Mesendoderm (in vitro differentiated cells): ENCODE results near the gene ERP44.

ENCODE experiments used
- DNase-seq: peaks from one replicate; pipeline ENCODE4 v3.0.0; 2013
- H2AK5ac ChIP-seq: 2 replicates; pipeline ENCODE4 v1.6.1; 2013; ENCODE audit warnings: low read length, inconsistent platforms
- H2BK120ac ChIP-seq: 2 replicates; pipeline ENCODE4 v1.6.1; 2013; ENCODE audit warnings: low read depth, mild to moderate bottlenecking, low read length, moderate library complexity, mixed read lengths
- H2BK15ac ChIP-seq: replicated peaks from 2 replicates; pipeline ENCODE4 v1.6.1; 2013; ENCODE audit warnings: low read depth, mild to moderate bottlenecking, moderate library complexity
- H2BK5ac ChIP-seq: 2 replicates; pipeline ENCODE4 v1.6.1; 2013; ENCODE audit warnings: low read length, inconsistent platforms
- H3K18ac ChIP-seq: 2 replicates; pipeline ENCODE4 v1.6.1; 2013; ENCODE audit warnings: mild to moderate bottlenecking, low read length, mixed read lengths
- H3K23ac ChIP-seq: one replicate; pipeline ENCODE4 v1.6.1; 2013; ENCODE audit warnings: low read length
- H3K27ac ChIP-seq: 2 replicates; pipeline ENCODE4 v1.5.1; 2013; ENCODE audit warnings: low read depth, mild to moderate bottlenecking, inconsistent platforms, low read length, moderate library complexity
- H3K27me3 ChIP-seq: 2 replicates; pipeline ENCODE4 v1.6.1; 2013; ENCODE audit warnings: low read length, control low read depth, mild to moderate bottlenecking, inconsistent platforms; ENCODE audit not compliant: insufficient read depth, poor library complexity
- H3K36me3 ChIP-seq: 2 replicates; pipeline ENCODE4 v1.6.1; 2013; ENCODE audit warnings: low read length, inconsistent platforms; ENCODE audit not compliant: control insufficient read depth, insufficient read depth
- H3K4ac ChIP-seq: one replicate; pipeline ENCODE4 v1.6.1; 2013; ENCODE audit warnings: low read depth, mild to moderate bottlenecking, low read length, moderate library complexity
- H3K4me1 ChIP-seq: 2 replicates; pipeline ENCODE4 v1.6.1; 2013; ENCODE audit warnings: low read depth, low read length, inconsistent platforms; ENCODE audit not compliant: control insufficient read depth
- H3K4me2 ChIP-seq: 2 replicates; pipeline ENCODE4 v1.6.1; 2013; ENCODE audit warnings: low read length
- H3K4me3 ChIP-seq: 2 replicates; pipeline ENCODE4 v1.5.1; 2013; ENCODE audit warnings: mild to moderate bottlenecking, low read length
- H3K56ac ChIP-seq: one replicate; pipeline ENCODE4 v1.6.1; 2013; ENCODE audit warnings: low read length
- H3K79me1 ChIP-seq: 2 replicates; pipeline ENCODE4 v1.6.1; 2013; ENCODE audit warnings: low read length, inconsistent platforms
- H3K79me2 ChIP-seq: 2 replicates; pipeline ENCODE4 v1.6.1; 2013; ENCODE audit warnings: mild to moderate bottlenecking, low read length; ENCODE audit not compliant: control insufficient read depth, insufficient read depth
- H3K9ac ChIP-seq: 2 replicates; pipeline ENCODE4 v1.6.1; 2013; ENCODE audit warnings: low read length, inconsistent platforms
- H4K5ac ChIP-seq: one replicate; pipeline ENCODE4 v1.6.1; 2013; ENCODE audit warnings: low read length
- H4K8ac ChIP-seq: one replicate; pipeline ENCODE4 v1.6.1; 2013; ENCODE audit warnings: low read depth, mild to moderate bottlenecking, control low read depth, low read length, moderate library complexity
- WGBS: extraction: QIAGEN DNeasy Blood & Tissue Kit; methylation state at CpG from one replicate; pipeline ENCODE4 v1.1.7; 2013; ENCODE audit warnings: low lambda C conversion rate, missing lambda C conversion rate; ENCODE audit not compliant: insufficient coverage; ENCODE audit errors: extremely low coverage; 5-methylcytosine and 5-hydroxymethylcytosine counted together

Gene ERP44

DNA sequence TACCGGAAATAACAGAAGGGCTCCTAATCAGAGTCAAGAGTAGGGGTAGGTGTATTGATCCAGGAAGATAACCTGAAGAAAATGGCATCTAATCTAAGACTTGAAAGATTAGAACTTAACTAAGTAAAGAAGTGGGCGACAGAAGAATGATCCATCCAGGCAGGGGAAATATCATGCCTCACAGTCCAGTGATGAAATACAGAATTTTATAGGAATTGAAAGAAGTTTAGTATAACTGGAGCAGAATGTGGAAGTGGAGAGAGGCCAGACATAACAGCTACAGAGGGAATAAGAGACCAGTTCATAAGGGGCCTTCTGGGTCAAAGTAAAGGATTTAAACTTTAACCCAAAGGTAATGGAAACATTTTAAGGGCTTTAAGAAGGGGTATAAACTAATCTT, 42.2 kb downstream of the ERP44 start:
- WGBS, result no CpG with 5 or more reads among the region's 2 CpGs
- no peak overlapping the region for H2BK120ac ChIP-seq
- no peaks in the 10 kb centered on the region for H3K27me3 ChIP-seq
- no peak overlapping the region for H2AK5ac ChIP-seq
- H3K18ac ChIP-seq, result no peak overlapping the region
- no peak overlapping the region for H3K4ac ChIP-seq
- H4K8ac ChIP-seq, result no peak overlapping the region
- H3K36me3 ChIP-seq, result no peaks in the 10 kb centered on the region
- H2BK15ac ChIP-seq, result no peak overlapping the region
- H3K4me1 ChIP-seq, result no peaks in the 10 kb centered on the region
- no peak overlapping the region for H3K9ac ChIP-seq
- no peak overlapping the region for H3K27ac ChIP-seq
- no peak overlapping the region for H4K5ac ChIP-seq
- H3K23ac ChIP-seq, result no peak overlapping the region
- no peak overlapping the region for H3K4me3 ChIP-seq
- no peak overlapping the region for H2BK5ac ChIP-seq
- peak; percentile 28 for DNase-seq
- no peak overlapping the region for H3K4me2 ChIP-seq
- H3K56ac ChIP-seq, result no peak overlapping the region
- H3K79me2 ChIP-seq, result no peaks in the 10 kb centered on the region
- H3K79me1 ChIP-seq, result no peaks in the 10 kb centered on the region

DNA sequence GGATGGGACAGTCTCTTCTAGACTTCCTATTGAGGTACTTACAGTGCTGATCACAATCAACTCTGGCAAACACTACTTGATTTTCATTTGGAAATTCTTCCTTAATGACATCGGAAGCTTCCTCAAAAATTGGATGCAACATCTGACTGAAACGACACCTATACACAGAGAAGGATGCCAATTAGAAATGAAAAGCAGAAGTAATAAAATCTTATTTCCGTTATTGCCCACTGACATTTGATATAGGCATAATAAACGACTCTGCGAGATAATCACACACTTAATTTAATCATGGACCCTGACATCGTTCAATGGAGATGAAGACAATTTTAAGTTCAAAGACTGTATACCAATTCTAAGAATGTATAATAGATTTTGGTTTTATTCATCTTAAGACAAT, 46.4 kb downstream of the ERP44 start:
- Histone ChIP-seq H3K9ac (no peak overlapping the region), H2BK120ac (no peak overlapping the region), H3K79me2 (no peaks in the 10 kb centered on the region), H3K4ac (no peak overlapping the region), H3K4me1 (no peaks in the 10 kb centered on the region), H3K36me3 (no peaks in the 10 kb centered on the region), H2AK5ac (no peak overlapping the region), H3K4me3 (no peak overlapping the region), H4K8ac (no peak overlapping the region), H2BK15ac (no peak overlapping the region), H3K27me3 (no peaks in the 10 kb centered on the region), H4K5ac (no peak overlapping the region), H2BK5ac (no peak overlapping the region), H3K27ac (no peak overlapping the region), H3K18ac (no peak overlapping the region), H3K23ac (no peak overlapping the region), H3K4me2 (no peak overlapping the region), H3K56ac (no peak overlapping the region), H3K79me1 (no peaks in the 10 kb centered on the region)
- DNase-seq, result no peak
- no CpG with 5 or more reads among the region's 6 CpGs for WGBS

DNA sequence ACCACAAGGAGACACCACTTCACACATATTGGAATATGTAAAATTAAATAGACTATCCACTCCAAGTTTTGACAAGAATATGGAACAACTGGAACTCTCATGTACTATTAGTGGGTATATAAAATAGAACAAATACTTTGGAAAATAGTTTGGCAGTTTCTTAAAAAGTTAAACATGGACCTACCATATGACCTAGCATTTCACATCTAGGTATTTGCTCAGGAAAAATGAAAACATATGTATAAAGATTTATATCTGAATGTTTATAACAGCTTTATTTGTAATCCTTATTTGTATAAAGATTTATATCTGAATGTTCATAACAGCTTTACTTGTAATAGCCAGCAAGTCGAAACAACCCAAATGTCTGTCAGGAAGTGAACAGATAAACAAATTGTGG, 49.2 kb downstream of the ERP44 start:
- Histone ChIP-seq H3K9ac (no peak overlapping the region), H2AK5ac (no peak overlapping the region)

DNA sequence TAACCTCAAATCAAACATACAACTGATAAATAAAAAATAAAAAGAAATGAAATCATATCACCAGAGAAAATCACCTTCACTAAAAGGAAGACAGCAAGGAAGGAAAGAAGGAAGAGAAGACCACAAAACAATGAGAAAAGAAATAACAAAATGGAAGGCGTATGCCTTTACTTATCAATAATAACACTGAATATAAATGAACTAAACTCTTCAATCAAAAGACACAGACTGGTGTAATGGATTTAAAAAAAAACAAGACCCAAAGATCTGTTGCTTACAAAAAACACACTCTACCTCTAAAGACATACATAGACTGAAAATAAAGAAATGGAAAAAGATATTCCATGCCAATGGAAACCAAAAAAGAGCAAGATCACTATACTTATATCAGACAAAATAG, 60.3 kb downstream of the ERP44 start:
- H3K36me3 ChIP-seq, result no peaks in the 10 kb centered on the region
- no peak overlapping the region for H3K4me2 ChIP-seq
- H3K4ac ChIP-seq, result no peak overlapping the region
- no peak overlapping the region for H3K4me3 ChIP-seq
- no peak overlapping the region for H4K8ac ChIP-seq
- no peak overlapping the region for H2BK5ac ChIP-seq
- H3K23ac ChIP-seq, result no peak overlapping the region
- H3K79me1 ChIP-seq, result no peaks in the 10 kb centered on the region
- H3K27ac ChIP-seq, result no peak overlapping the region
- DNase-seq, result no peak
- no peaks in the 10 kb centered on the region for H3K27me3 ChIP-seq
- H3K18ac ChIP-seq, result no peak overlapping the region
- no peak overlapping the region for H4K5ac ChIP-seq
- H2BK120ac ChIP-seq, result no peak overlapping the region
- H2BK15ac ChIP-seq, result no peak overlapping the region
- H3K56ac ChIP-seq, result no peak overlapping the region
- no peak overlapping the region for H3K9ac ChIP-seq
- no peak overlapping the region for H2AK5ac ChIP-seq
- no CpG with 5 or more reads among the region's 1 CpG for WGBS
- no peaks in the 10 kb centered on the region for H3K79me2 ChIP-seq
- H3K4me1 ChIP-seq, result no peaks in the 10 kb centered on the region

More for the DNA sequence above, 49.2 kb downstream of the ERP44 start:
- H3K4me2 ChIP-seq, result no peak overlapping the region
- no peak overlapping the region for H3K4ac ChIP-seq
- no peak overlapping the region for H2BK15ac ChIP-seq
- WGBS, result no CpG with 5 or more reads among the region's 1 CpG
- H3K79me2 ChIP-seq, result no peaks in the 10 kb centered on the region
- H3K23ac ChIP-seq, result no peak overlapping the region
- H4K8ac ChIP-seq, result no peak overlapping the region
- H2BK5ac ChIP-seq, result no peak overlapping the region
- DNase-seq, result no peak
- H3K27me3 ChIP-seq, result no peaks in the 10 kb centered on the region
- H2BK120ac ChIP-seq, result no peak overlapping the region
- H3K27ac ChIP-seq, result no peak overlapping the region
- H3K4me1 ChIP-seq, result no peaks in the 10 kb centered on the region
- no peaks in the 10 kb centered on the region for H3K36me3 ChIP-seq
- H3K18ac ChIP-seq, result no peak overlapping the region
- H4K5ac ChIP-seq, result no peak overlapping the region
- H3K79me1 ChIP-seq, result peaks cover 2% of the 10 kb centered on the region
- no peak overlapping the region for H3K56ac ChIP-seq
- no peak overlapping the region for H3K4me3 ChIP-seq

DNA sequence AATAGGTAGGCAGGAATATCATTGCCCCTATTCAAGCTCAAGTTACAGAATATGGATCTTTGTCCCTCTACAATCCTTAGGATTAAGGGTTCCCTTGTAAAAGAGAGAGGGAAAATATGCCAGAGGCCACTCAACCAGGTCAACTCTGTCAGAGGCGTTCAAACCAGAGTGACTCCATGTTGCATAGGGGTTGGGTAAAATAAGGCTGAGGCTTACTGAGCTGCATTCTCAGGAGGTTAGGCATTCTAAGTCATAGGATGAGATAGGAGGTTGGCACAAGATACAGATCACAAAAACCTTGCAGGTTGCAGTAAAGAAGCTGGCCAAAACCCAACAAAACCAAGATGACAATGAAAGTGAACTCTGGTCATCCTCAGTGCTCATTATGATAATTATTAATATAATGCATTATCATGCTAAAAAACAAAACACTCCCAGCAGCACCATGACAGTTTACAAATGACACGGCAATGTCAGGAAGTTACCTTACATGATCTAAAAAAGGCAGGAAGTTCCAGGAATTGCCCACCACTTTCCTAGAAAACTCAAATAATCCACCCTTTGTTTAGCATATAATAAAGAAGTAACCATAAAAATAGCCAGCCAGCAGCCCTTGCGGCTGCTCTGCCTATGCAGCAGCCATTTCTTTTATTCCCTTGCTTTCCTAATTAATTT, 64.8 kb downstream of the ERP44 start:
- WGBS, result no CpG with 5 or more reads among the region's 3 CpGs

DNA sequence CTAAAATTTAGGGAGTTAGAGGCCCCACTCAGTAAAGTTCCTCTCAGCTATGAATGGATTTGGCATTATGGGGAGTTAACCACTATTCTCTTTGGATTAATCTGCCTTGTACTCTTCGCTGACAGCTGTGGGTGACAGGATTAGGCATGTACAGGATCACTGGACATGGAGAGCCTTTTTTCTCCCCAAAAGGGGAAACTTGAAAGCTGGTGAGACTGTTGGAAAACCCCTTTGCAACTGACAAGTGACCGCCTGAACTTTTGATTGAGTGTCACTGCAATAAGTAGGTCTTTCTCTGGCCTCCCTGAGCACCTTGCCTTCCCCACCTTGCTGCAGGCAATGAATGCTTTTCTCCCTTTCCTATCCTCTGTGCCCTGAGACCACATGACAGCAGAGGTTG, 68.3 kb downstream of the ERP44 start:
- Histone ChIP-seq H2BK120ac (no peak overlapping the region), H3K4me1 (peaks cover 2% of the 10 kb centered on the region), H3K4ac (no peak overlapping the region), H3K27ac (no peak overlapping the region), H3K27me3 (no peaks in the 10 kb centered on the region), H3K18ac (no peak overlapping the region), H3K79me1 (no peaks in the 10 kb centered on the region), H4K5ac (no peak overlapping the region), H3K9ac (no peak overlapping the region), H2BK5ac (no peak overlapping the region), H2BK15ac (no peak overlapping the region), H3K79me2 (no peaks in the 10 kb centered on the region), H2AK5ac (no peak overlapping the region), H3K56ac (no peak overlapping the region), H4K8ac (no peak overlapping the region), H3K36me3 (no peaks in the 10 kb centered on the region), H3K23ac (no peak overlapping the region), H3K4me3 (no peak overlapping the region), H3K4me2 (no peak overlapping the region)
- no peak for DNase-seq
- no CpG with 5 or more reads among the region's 2 CpGs for WGBS

More for the DNA sequence above, 64.8 kb downstream of the ERP44 start:
- H3K4me1 ChIP-seq, result no peaks in the 10 kb centered on the region
- no peak overlapping the region for H3K4me2 ChIP-seq
- H3K56ac ChIP-seq, result no peak overlapping the region
- H3K27ac ChIP-seq, result no peak overlapping the region
- H3K27me3 ChIP-seq, result no peaks in the 10 kb centered on the region
- no peak overlapping the region for H3K4ac ChIP-seq
- no peak overlapping the region for H3K4me3 ChIP-seq
- H4K5ac ChIP-seq, result no peak overlapping the region
- no peaks in the 10 kb centered on the region for H3K79me2 ChIP-seq
- H3K9ac ChIP-seq, result no peak overlapping the region
- H2BK120ac ChIP-seq, result no peak overlapping the region
- no peak for DNase-seq
- no peak overlapping the region for H3K23ac ChIP-seq
- H2AK5ac ChIP-seq, result no peak overlapping the region
- no peak overlapping the region for H2BK5ac ChIP-seq
- H3K36me3 ChIP-seq, result no peaks in the 10 kb centered on the region
- H2BK15ac ChIP-seq, result no peak overlapping the region
- no peaks in the 10 kb centered on the region for H3K79me1 ChIP-seq
- no peak overlapping the region for H3K18ac ChIP-seq
- H4K8ac ChIP-seq, result no peak overlapping the region
